KOPT-K1 (cell line): ENCODE measurements around the gene CNTN5.

ENCODE experiments used
- H3K27ac ChIP-seq: fragments of 200-600 bp; sonication (generic); 2 replicates; pipeline ENCODE4 v1.5.1; 2016; ENCODE audit warnings: antibody characterized with exemption, mild to moderate bottlenecking, low read depth, low read length; ENCODE audit not compliant: poor library complexity, severe bottlenecking
- H3K36me3 ChIP-seq: fragments of 200-600 bp; sonication (generic); 2 replicates; pipeline ENCODE4 v1.5.1; 2017; ENCODE audit warnings: antibody characterized with exemption, mild to moderate bottlenecking, low read length, moderate library complexity; ENCODE audit not compliant: insufficient read depth
- H3K9me3 ChIP-seq: fragments of 200-600 bp; sonication (generic); 2 replicates; pipeline ENCODE4 v1.5.1; 2017; ENCODE audit warnings: antibody characterized with exemption, low read length, mild to moderate bottlenecking; ENCODE audit not compliant: insufficient read depth, poor library complexity, severe bottlenecking

The CNTN5 gene

DNA sequence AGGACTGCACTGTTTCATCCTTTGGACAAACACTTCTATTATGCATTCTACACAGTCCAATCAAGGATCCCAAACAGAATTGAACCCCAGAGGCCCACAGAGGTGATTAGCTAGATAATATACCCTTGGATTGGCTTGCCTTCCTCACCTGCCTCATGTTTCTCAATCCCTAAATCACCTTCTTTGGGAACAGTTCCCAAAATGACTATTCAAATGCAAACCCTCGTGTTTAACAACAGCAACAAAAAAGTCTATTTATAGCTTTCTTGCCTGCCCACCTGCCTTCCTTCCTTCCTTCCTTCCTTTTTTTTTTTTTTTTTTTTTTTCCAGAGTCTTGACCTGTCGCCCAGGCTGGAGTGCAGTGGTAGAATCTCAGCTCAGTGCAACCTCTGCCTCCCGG, 180.0 kb downstream of the CNTN5 start:
- Histone ChIP-seq H3K27ac (no peak overlapping the region), H3K36me3 (no peaks in the 10 kb centered on the region), H3K9me3 (no peaks in the 10 kb centered on the region)

DNA sequence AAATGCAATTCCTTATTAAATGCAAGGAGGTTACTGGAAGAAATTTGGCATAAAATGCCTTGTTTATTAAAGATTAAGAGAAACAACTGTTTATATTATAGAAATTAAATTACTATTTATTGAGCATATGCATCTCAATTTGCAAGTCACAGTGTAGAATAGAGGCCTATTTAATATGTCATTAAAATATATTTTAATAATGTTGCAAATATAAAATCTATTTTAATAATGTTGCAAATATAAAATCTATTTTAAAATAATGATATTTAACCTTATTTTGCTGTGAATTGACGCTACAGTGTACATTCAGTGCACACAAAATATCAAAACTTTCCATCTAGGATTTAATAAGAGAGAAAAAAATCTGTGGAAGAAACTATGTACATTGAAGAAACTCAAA, 188.1 kb downstream of the CNTN5 start:
- Histone ChIP-seq H3K9me3 (no peaks in the 10 kb centered on the region), H3K27ac (no peak overlapping the region), H3K36me3 (no peaks in the 10 kb centered on the region)

- H3K9me3 ChIP-seq, result no peaks in the 10 kb centered on the region
- no peak overlapping the region for H3K27ac ChIP-seq
- no peaks in the 10 kb centered on the region for H3K36me3 ChIP-seq
Measured at GRCh38 chr11:99229544-99229943, 208.8 kb downstream of the CNTN5 start.

DNA sequence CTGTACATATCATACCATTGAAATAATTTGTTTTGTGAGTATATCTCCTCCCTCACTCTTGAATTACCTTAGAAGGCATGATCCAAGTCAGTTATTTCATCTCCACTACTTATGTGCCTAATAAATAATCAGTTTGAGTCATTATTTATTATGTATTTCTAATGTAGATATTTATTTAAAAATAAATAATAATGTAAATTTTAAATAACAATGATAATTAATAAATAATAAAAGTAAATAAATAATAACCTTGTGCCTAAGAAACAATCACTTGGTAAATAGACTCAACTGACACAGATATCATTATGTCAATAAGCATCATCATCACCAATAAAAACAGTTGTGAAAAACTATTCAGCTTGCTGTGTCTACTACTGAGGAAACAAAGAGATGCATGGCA, 213.8 kb downstream of the CNTN5 start:
- Histone ChIP-seq H3K9me3 (no peaks in the 10 kb centered on the region), H3K36me3 (no peaks in the 10 kb centered on the region), H3K27ac (no peak overlapping the region)

GRCh38 chr11:99238401-99238800, 217.7 kb downstream of the CNTN5 start:
- Histone ChIP-seq H3K9me3 (no peaks in the 10 kb centered on the region), H3K36me3 (no peaks in the 10 kb centered on the region), H3K27ac (no peak overlapping the region)

GRCh38 chr11:99240192-99241030, 219.7 kb downstream of the CNTN5 start:
- Histone ChIP-seq H3K9me3 (no peaks in the 10 kb centered on the region), H3K36me3 (no peaks in the 10 kb centered on the region), H3K27ac (no peak overlapping the region)

- no peaks in the 10 kb centered on the region for H3K36me3 ChIP-seq
- no peaks in the 10 kb centered on the region for H3K9me3 ChIP-seq
- no peak overlapping the region for H3K27ac ChIP-seq
Measured at GRCh38 chr11:99241066-99241465, 220.3 kb downstream of the CNTN5 start.

DNA sequence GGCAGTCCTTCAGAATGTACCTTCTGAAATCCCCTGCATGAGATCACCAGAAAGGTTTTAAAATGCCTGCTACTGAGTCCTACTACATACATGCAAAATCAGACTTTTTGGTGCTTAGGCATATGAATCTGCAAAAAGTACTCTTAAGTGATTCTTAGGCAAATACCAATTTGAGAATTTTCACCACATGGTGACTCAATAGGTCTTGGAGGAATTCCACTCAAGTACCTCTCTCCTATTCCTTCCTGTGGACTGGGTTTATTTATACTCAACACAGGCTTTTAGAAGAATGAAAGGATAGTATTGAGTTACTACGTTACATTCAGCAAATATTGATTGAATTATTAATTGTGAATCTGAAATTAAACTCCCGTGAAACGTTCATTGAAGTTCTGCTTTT, 223.9 kb downstream of the CNTN5 start:
- Histone ChIP-seq H3K36me3 (no peaks in the 10 kb centered on the region), H3K9me3 (no peaks in the 10 kb centered on the region), H3K27ac (no peak overlapping the region)

DNA sequence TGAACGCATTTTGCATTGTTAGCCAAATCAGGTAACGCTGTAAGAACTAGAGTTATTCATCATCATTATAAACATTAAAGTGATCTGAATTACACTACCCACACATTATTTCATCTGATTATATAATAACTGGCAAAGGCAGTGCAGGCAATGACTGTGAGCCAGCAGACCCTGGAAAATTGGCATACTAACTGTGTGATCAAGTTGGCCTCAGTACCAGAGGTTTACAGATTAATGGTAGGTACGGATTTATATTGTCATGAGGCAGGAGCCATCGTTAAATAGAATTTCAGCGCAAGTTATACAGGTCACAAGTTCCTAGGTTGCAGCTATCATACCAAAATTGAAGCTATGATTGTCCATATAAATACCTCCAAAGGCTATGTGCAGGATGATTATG, 225.4 kb downstream of the CNTN5 start:
- Histone ChIP-seq H3K9me3 (no peaks in the 10 kb centered on the region), H3K36me3 (no peaks in the 10 kb centered on the region), H3K27ac (no peak overlapping the region)

GRCh38 chr11:99256614-99257013, 235.9 kb downstream of the CNTN5 start:
- Histone ChIP-seq H3K27ac (no peak overlapping the region), H3K36me3 (no peaks in the 10 kb centered on the region)

GRCh38 chr11:99257131-99257530, 236.4 kb downstream of the CNTN5 start:
- Histone ChIP-seq H3K36me3 (no peaks in the 10 kb centered on the region), H3K9me3 (no peaks in the 10 kb centered on the region), H3K27ac (no peak overlapping the region)

More at GRCh38 chr11:99256614-99257013, 235.9 kb downstream of the CNTN5 start:
- no peaks in the 10 kb centered on the region for H3K9me3 ChIP-seq

DNA sequence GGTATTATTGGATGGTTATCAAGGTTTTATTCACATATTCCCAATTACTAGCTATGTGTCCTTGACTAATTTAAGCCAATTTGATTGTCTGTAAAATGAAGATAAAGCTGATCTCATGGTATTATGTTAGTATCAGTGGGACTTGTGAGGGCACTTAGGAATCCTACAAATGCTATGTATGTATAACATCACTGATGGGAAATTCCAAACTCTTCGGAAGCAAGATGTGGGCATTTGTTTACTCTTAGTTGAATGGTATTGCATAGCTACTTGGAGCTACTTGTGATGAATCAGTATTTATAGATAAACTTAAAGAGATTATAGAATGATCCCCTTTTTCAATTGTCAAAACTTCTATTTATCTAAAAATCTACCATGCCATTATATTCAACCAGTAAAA, 239.9 kb downstream of the CNTN5 start:
- no peaks in the 10 kb centered on the region for H3K9me3 ChIP-seq
- H3K36me3 ChIP-seq, result no peaks in the 10 kb centered on the region
- H3K27ac ChIP-seq, result no peak overlapping the region

DNA sequence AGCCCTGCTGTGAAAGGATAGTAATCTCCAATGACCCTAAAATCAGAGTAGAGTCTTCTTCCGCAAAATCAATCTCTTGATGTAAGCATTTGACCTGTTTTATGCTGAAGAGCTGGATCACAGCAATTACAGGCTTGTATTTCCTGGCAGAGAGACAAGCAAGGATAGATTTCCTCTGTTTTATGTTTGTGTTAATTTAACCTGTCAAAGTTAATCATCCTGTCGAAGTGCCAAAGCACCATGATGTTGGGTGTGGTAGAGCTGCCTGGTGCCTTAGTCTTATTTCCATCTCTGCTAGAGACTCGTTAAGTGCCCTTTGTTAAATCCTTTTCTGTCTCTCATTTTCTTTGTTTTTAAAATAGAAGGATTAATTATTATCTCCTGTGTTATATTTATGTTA, 248.1 kb downstream of the CNTN5 start:
- no peaks in the 10 kb centered on the region for H3K9me3 ChIP-seq
- no peak overlapping the region for H3K27ac ChIP-seq
- H3K36me3 ChIP-seq, result no peaks in the 10 kb centered on the region

DNA sequence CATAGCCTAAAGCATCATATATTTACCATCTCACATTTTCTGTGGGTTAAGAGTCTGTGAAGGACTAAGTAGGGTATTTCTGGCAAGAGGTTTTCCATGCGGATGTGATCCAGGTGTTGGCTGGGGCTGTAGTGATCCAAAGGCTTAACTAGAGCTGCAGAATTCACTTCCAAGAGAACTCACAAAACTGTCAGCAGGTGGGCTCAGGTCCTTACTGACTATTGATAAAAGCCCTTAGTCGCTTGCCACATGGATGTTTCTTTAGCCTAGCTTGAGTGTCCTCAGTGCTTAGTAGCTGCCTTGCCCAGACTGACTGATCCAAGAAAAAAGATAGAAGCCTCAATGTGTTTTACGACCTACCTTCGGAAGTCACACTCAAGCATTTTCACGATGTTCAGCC, 250.8 kb downstream of the CNTN5 start:
- Histone ChIP-seq H3K36me3 (no peaks in the 10 kb centered on the region), H3K27ac (no peak overlapping the region), H3K9me3 (no peaks in the 10 kb centered on the region)

DNA sequence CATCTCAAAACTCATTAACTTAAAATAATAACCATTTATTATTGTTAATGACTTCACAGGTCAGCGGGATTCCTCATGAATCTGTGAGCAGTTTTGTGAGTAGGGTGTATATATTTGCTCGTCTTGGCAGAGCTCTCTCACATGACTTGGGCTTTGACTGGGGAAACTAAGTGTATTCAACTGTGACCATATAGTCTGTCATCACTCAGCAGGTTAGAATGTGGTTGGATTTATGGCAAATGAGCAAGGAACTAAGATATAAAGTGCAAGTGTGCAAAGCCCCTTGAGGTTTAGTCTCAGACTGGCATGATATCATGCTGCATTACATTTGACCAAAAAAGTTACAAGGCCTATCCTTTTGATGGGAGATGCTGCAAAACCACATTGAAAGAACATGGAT, 254.8 kb downstream of the CNTN5 start:
- Histone ChIP-seq H3K36me3 (no peaks in the 10 kb centered on the region), H3K9me3 (no peaks in the 10 kb centered on the region), H3K27ac (no peak overlapping the region)

- H3K36me3 ChIP-seq, result no peaks in the 10 kb centered on the region
- no peak overlapping the region for H3K27ac ChIP-seq
- H3K9me3 ChIP-seq, result no peaks in the 10 kb centered on the region
Measured at GRCh38 chr11:99277281-99277680, 256.5 kb downstream of the CNTN5 start.
